D721Med (cell line): ENCODE measurements around the gene PMVK.

ENCODE experiments used
- DNase-seq: peaks from one replicate; pipeline ENCODE4 v3.0.0; 2011; ENCODE audit warnings: low spot score; ENCODE audit not compliant: insufficient read length
- FAIRE-seq: peaks from 2 replicates; lab custom pipeline; 2011; peaks lifted over from hg19 to GRCh38; lab: Jason Lieb, UNC
- CTCF ChIP-seq: IDR thresholded peaks from 2 replicates; pipeline ENCODE4 v1.5.1; 2012; ENCODE audit warnings: mild to moderate bottlenecking, control low read depth; ENCODE audit not compliant: insufficient read depth; ENCODE audit errors: missing control alignments

The PMVK gene

GRCh38 chr1:154881820-154882535, 54.5 kb downstream of the PMVK start:
- no peak for DNase-seq
- no peak for TF ChIP-seq CTCF
- FAIRE-seq: no peak

GRCh38 chr1:154880671-154881070, 55.8 kb downstream of the PMVK start:
- no peak for FAIRE-seq
- TF ChIP-seq CTCF: no peak
- no peak for DNase-seq

- TF ChIP-seq CTCF: no peak
- DNase-seq: no peak
- FAIRE-seq: no peak
Observed at GRCh38 chr1:154879038-154879421, 57.5 kb downstream of the PMVK start.

GRCh38 chr1:154878371-154879037, 58.0 kb downstream of the PMVK start:
- DNase-seq (peak; percentile 90), FAIRE-seq (no peak)
- TF ChIP-seq CTCF: peak; percentile 95

GRCh38 chr1:154877370-154877974, 59.0 kb downstream of the PMVK start:
- no peak for FAIRE-seq
- TF ChIP-seq CTCF: no peak
- DNase-seq: no peak

GRCh38 chr1:154876842-154877369, 59.6 kb downstream of the PMVK start:
- FAIRE-seq (no peak), DNase-seq (no peak)
- no peak for TF ChIP-seq CTCF
